Testis (tissue), 2 donors: ENCODE measurements around the gene ITLN2.

ENCODE experiments used
- CTCF ChIP-seq, 3 experiments: fragments of 450-650 bp in 2 of 3; fragments of 200-600 bp in 1 of 3; sonication (generic) in 1 of 3; IDR thresholded peaks; one replicate each; pipeline ENCODE4 v1.5.1; 2016 to 2019; ENCODE audit warnings: antibody characterized with exemption in 3 of 3, mild to moderate bottlenecking in 2 of 3, moderate library complexity in 1 of 3
- POLR2A ChIP-seq: fragments of 450-650 bp; IDR thresholded peaks from one replicate; pipeline ENCODE4 v1.6.1; 2017; ENCODE audit warnings: antibody characterized with exemption, mild to moderate bottlenecking, moderate library complexity

- no peak for TF ChIP-seq CTCF (IDR thresholded peaks at IDR 0.05)
- no peak for TF ChIP-seq POLR2A
Observed at GRCh38 chr1:160924791-160925651, 29.6 kb downstream of the ITLN2 start.
